ENCODE results near the gene POC1A.
A peak's percentile ranks its signal among the peaks of the same experiment; 100 is the strongest.

GRCh38 chr3:52197842-52198625 lies 43.8 kb upstream of the POC1A start, which contains the start of gene ALAS1:
- TF ChIP-seq CTCF (conservative IDR thresholded peaks at IDR 0.05) (no peak), ZFX (IDR thresholded peaks at IDR 0.05) (peak; percentile 44; the same call in 1 of the 2 replicates)

Measured in C4-2B (cell line).